LNCAP (cell line): ENCODE measurements around the gene CEP19.

Source experiments
- TF ChIP-seq, protein P1 (sequence below): fragments of 450-650 bp; IDR thresholded peaks from 2 replicates; pipeline ENCODE4 v1.5.1; 2017; ENCODE audit warnings: mild to moderate bottlenecking

Gene CEP19

DNA sequence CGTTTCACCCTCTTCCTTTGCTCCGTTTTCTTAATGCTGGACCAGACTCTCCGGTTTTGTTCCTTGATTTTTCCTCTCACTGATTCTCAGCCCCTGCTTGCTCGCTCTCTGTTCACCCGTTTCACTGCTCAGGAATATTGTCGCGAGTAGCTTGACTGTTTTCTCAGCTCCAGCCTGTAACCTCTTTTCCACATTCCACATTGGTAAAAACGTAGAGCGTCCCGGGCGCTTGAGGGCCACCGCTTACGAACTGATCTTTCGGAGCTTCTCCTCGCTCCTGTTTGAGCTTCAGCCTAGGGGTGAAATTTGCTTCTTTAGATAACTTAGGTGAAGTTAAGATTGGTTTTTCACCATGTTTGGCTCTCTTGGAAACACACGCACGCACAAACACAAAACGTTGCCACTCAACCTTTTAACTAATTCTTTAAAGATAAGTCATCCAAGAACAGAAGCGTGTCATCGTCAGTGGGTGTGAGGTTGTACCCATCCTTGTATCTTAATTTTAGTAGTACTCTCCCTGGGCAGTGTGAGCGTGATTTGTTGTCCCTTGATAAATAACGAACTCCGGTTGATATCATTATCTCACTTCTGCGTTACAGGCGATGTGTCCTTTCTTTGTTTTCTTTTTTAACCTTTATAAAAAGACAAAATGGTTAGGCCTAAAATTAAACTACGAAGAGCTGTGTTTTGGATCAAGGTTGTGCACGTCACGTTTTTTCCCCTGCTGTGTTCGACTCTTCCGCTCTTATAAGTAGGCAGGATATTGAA lies 28.6 kb upstream of the CEP19 start:
- TF ChIP-seq, protein P1, sequence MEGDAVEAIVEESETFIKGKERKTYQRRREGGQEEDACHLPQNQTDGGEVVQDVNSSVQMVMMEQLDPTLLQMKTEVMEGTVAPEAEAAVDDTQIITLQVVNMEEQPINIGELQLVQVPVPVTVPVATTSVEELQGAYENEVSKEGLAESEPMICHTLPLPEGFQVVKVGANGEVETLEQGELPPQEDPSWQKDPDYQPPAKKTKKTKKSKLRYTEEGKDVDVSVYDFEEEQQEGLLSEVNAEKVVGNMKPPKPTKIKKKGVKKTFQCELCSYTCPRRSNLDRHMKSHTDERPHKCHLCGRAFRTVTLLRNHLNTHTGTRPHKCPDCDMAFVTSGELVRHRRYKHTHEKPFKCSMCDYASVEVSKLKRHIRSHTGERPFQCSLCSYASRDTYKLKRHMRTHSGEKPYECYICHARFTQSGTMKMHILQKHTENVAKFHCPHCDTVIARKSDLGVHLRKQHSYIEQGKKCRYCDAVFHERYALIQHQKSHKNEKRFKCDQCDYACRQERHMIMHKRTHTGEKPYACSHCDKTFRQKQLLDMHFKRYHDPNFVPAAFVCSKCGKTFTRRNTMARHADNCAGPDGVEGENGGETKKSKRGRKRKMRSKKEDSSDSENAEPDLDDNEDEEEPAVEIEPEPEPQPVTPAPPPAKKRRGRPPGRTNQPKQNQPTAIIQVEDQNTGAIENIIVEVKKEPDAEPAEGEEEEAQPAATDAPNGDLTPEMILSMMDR: no peak

DNA sequence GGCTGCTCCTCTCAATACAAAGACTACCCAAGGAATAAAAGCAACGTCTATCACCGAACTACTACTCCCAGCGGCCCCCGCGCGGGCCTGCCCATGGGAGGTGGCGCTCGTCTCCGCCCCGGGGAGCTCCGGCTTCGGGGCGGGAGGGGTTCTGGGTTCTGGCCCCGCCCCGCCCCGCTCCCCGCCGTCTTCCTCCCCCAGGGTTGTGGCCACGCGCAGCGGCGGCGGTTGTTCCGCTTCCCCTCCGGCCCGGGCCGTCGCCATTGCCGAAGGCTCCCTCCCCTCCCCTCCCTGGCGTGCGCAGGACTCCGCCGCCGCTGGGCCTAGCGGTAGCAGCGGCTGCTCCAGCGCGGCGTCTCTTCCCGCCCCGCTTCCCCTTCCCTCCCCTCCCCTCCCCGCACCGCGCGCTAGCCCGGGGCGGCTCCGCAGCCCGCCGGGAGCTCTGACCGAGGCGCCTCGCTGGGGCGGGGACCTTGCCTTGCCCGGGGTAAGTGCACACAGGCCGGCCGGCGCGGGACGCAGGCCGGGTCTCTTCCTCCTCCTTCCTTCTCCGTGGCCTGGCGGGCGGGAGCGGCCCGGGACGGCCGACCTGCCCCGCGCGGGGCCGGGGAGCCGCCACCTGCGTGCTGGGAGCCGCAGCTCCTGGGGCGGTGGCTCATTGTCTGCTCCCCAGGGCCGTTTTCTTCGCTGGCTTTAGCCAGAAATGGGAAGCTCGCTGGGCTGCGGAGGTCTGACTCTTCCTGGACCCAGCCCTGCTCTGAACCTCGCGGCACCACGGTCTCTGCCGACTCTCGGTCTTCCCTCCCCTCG lies 27.8 kb upstream of the CEP19 start, which contains the start of gene PAK2:
Gene PAK2, plus strand, starts transcription at position 187 of the 810 bp plus-strand sequence. CDS start 42,790 bp downstream, outside the sequence.
- TF ChIP-seq, protein P1: no peak

DNA sequence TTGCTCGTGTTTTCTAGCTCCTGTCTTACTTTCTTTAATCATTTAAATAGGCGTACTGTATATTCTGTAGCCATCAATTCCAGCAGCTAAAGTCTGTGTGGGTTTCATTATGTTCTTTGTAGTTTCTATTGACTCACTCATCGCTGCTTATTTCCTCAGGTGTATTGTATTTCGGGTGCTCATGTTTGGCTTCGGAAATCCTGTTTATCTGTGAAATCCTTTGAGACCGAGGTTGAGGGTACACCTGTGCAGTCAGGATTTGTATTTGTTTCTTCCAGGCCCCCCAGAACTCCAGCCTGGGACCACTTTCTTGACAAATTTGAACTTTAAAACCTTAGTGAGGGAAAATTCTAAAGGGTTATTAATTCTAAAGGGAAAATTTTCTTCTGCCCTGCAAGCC lies 25.6 kb upstream of the CEP19 start:
- TF ChIP-seq, protein P1: no peak

DNA sequence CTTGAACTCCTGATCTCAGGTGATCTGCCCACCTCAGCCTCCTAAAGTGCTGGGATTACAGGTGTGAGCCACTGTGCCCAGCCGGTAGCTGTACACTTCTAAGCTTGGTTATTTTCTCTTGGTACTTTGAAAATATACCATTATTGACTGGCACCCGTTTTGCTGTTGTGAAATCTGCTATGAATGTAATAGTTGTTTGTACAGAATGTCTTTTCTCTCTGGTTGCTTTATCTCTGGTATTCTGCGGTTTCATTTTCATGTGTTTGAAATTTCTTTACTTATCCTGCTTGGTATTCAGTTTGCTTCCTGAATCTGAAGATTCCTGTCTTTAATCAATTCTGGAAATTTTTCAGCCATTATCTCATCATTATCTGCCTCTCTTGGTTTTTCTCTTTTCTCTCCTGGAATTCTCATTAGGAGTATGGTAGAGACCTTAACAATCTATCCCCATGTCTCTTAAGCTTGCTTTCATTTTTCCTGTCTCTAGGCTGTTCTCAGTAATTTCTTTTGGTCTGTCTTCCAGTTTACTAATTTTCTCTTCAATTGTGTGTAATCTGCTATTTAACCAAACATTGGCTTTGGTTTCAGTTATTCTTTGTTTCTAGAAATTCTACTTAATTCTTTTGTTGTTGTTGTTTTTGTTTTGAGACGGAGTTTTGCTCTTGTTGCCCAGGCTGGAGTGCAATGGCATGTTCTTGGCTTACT lies 24.8 kb upstream of the CEP19 start:
- TF ChIP-seq, protein P1: no peak

DNA sequence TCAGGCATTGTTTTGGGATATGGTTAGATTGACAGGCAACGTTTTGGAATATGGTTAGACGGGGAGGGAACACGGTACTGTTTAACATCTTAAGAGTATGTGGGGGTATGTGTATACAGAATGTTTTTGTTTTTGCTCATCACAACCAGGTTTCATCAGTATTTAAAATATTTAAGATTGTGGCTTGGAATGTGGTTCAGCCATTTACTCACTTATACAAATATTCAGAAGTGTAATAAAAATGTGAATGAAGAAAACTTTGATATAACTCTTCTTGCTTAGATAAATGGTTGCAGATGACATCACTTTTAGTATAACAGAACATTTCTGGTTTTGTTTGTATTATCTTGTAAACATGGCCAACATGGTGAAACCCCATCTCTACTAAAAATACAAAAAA lies 23.7 kb upstream of the CEP19 start:
- TF ChIP-seq, protein P1: no peak

DNA sequence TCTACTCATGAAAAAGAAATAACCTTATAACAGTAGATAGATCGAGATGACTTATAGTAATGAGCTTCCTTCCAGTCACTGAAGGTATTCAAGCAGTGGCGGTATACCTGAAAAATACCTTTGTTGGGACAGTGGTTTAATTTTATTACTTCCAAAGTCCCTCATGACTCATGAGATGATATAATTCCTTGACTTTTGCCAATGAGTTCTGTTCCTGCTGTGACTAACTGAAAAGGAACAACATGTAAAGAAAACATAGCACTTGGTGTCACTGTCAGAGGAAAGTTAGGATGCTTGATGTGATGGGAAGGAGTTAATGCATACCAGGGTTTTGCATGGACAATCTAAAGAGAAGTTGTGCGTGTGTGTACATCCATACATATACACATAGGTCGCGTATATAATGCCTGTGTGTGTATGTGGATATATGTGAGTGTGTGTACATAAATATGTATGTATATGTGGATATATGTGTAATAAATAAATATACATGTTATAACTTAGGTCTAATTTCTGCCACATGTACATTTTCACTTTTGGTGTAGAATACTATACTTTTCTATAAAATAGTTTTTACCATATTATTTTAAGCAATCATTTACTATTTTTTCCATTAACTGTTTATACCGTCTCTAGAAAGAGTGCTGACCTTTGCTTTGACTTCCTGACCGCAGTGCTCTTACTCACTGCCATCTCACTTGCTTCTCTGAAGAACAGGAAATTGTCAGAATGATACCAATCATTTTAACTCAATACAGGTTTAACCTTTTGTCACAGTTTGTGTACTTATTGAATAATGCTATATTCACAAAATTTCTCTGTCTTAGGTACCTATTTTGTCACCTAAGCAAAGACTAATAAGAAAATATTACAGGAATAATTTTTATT lies 15.0 kb upstream of the CEP19 start:
- TF ChIP-seq, protein P1: no peak
